Body of pancreas (tissue), 4 donors: Measurements from ENCODE around the gene PLP1. TPM values are rescaled to one million over a fixed set of nuclear protein-coding genes. Genes with fewer than 3 reads are reported as not detected.

Experiments used
- ATAC-seq: fragments of 150-250 bp; one replicate; pipeline ENCODE4 v1.9.1; 2016
- DNase-seq, 4 donors: peaks; one replicate each; pipeline ENCODE4 v3.0.0-alpha.2; 2019
- H3K27ac ChIP-seq, 4 donors: fragments of 200-600 bp; sonication (generic); 1 replicate in 3 of 4; 2 replicates in 1 of 4; pipeline versions ENCODE4 v1.5.1 to v1.6.1; 2016 to 2019; ENCODE audit warnings: mild to moderate bottlenecking in 1 of 4, mixed read lengths in 1 of 4, moderate library complexity in 1 of 4
- H3K27me3 ChIP-seq, 2 donors: fragments of 200-600 bp; sonication (generic); one replicate each; pipeline ENCODE4 v1.6.0; 2016; ENCODE audit warnings: mild to moderate bottlenecking in 1 of 2
- H3K36me3 ChIP-seq, 2 donors: fragments of 200-600 bp; sonication (generic); replicated peaks in 1 of 2; 2 replicates each; pipeline ENCODE4 v1.5.1; 2016; ENCODE audit warnings: low read depth in 2 of 2; ENCODE audit not compliant: insufficient read depth in 1 of 2
- H3K4me1 ChIP-seq: fragments of 200-600 bp; sonication (generic); one replicate; pipeline ENCODE4 v1.6.0; 2016
- H3K4me3 ChIP-seq, 2 donors: fragments of 200-600 bp; sonication (generic); 1 replicate in 1 of 2; 2 replicates in 1 of 2; pipeline ENCODE4 v1.5.1; 2016 to 2019
- H3K9me3 ChIP-seq, 3 donors: fragments of 200-600 bp; sonication (generic); 1 replicate in 2 of 3; 2 replicates in 1 of 3; pipeline ENCODE4 v1.5.1; 2016
- CTCF ChIP-seq, 7 experiments: fragments of 450-650 bp in 4 of 7; fragments of 200-600 bp in 3 of 7; sonication (generic) in 3 of 7; IDR thresholded peaks; one replicate each; pipeline ENCODE4 v1.5.1; 2016 to 2019; ENCODE audit warnings: antibody characterized with exemption in 7 of 7
- POLR2A ChIP-seq, 3 donors: fragments of 450-650 bp; IDR thresholded peaks; one replicate each; pipeline ENCODE4 v1.6.1; 2016; ENCODE audit warnings: antibody characterized with exemption in 3 of 3, mild to moderate bottlenecking in 2 of 3
- WGBS, 2 donors: methylation state at CpG; one replicate each; pipeline ENCODE4 v1.1.5; 2017; 5-methylcytosine and 5-hydroxymethylcytosine counted together
- intact Hi-C: fragments of 100-400 bp; cut with DNase I; formaldehyde crosslinking; loops from one replicate; pipeline ENCODE4 v1.15.1; 2023
- total RNA-seq, 2 donors: library from RNA; depleted of rRNA; stranded (reverse); fragments of >200 nt; gene quantifications; one replicate each; pipeline ENCODE4 v1.1.0, GENCODE V29; 2016

Gene PLP1
- total RNA-seq, 2 donors from 2014 or later = 0.78 to 2.0 TPM

- H3K9me3 ChIP-seq = no peaks in the 10 kb centered on the region
- intact Hi-C loops = no loop called here
- no peak for TF ChIP-seq CTCF (IDR thresholded peaks at IDR 0.05)
- no peak for TF ChIP-seq POLR2A (IDR thresholded peaks at IDR 0.05)
- H3K27me3 ChIP-seq = no peaks in the 10 kb centered on the region
- ATAC-seq = no peak
- H3K4me3 ChIP-seq = no peak overlapping the region
- H3K4me1 ChIP-seq = no peaks in the 10 kb centered on the region
- H3K27ac ChIP-seq = no peak overlapping the region
- H3K36me3 ChIP-seq = no peaks in the 10 kb centered on the region
- DNase-seq = no peak
- 68 to 80% methylated on average over 5 of the region's 6 CpGs for WGBS, 2 donors
These were observed 16.4 kb downstream of the PLP1 start for GRCh38 chrX:103792916-103793544.

- 47 to 73% methylated on average over 2 of the region's 2 CpGs for WGBS, 2 donors
- DNase-seq = no peak
- intact Hi-C loops = no loop called here
These were observed 16.9 kb downstream of the PLP1 start for GRCh38 chrX:103793545-103793940.

GRCh38 chrX:103794119-103794518 lies 17.5 kb downstream of the PLP1 start:
- Histone ChIP-seq H3K27me3 (no peaks in the 10 kb centered on the region), H3K4me1 (no peaks in the 10 kb centered on the region), H3K9me3 (no peaks in the 10 kb centered on the region), H3K36me3 (no peaks in the 10 kb centered on the region), H3K4me3 (no peak overlapping the region), H3K27ac (no peak overlapping the region)
- ATAC-seq (no peak), DNase-seq (no peak)
- 74 to 83% methylated on average over 1 to 4 of the region's 4 CpGs for WGBS, 2 donors
- TF ChIP-seq CTCF (IDR thresholded peaks at IDR 0.05) = no peak
- no peak for TF ChIP-seq POLR2A (IDR thresholded peaks at IDR 0.05)
- intact Hi-C loops = no loop called here

More at GRCh38 chrX:103793545-103793940, 16.9 kb downstream of the PLP1 start:
- Histone ChIP-seq H3K27me3 (no peaks in the 10 kb centered on the region), H3K4me3 (no peak overlapping the region), H3K9me3 (no peaks in the 10 kb centered on the region), H3K4me1 (no peaks in the 10 kb centered on the region), H3K27ac (no peak overlapping the region), H3K36me3 (no peaks in the 10 kb centered on the region)
- TF ChIP-seq POLR2A (IDR thresholded peaks at IDR 0.05) (no peak), CTCF (IDR thresholded peaks at IDR 0.05) (no peak)
- ATAC-seq = no peak

GRCh38 chrX:103797691-103798090 lies 21.1 kb downstream of the PLP1 start:
- WGBS, 2 donors = 88 to 100% methylated on average over 2 of the region's 2 CpGs
- ATAC-seq = no peak
- DNase-seq = no peak
- H3K27me3 ChIP-seq = no peaks in the 10 kb centered on the region
- no peak overlapping the region for H3K27ac ChIP-seq
- no peaks in the 10 kb centered on the region for H3K9me3 ChIP-seq
- H3K4me1 ChIP-seq = no peaks in the 10 kb centered on the region
- TF ChIP-seq POLR2A (IDR thresholded peaks at IDR 0.05) (no peak), CTCF (IDR thresholded peaks at IDR 0.05) (no peak)
- intact Hi-C loops = no loop called here
- no peaks in the 10 kb centered on the region for H3K36me3 ChIP-seq
- no peak overlapping the region for H3K4me3 ChIP-seq

GRCh38 chrX:103800318-103800717 lies 23.7 kb downstream of the PLP1 start:
- intact Hi-C loops = no loop called here
- H3K4me3 ChIP-seq = no peak overlapping the region
- 78 to 83% methylated on average over 2 of the region's 2 CpGs for WGBS, 2 donors
- no peaks in the 10 kb centered on the region for H3K36me3 ChIP-seq
- H3K27ac ChIP-seq = no peak overlapping the region
- no peaks in the 10 kb centered on the region for H3K4me1 ChIP-seq
- TF ChIP-seq POLR2A (IDR thresholded peaks at IDR 0.05) (no peak), CTCF (IDR thresholded peaks at IDR 0.05) (no peak)
- DNase-seq (no peak), ATAC-seq (no peak)
- no peaks in the 10 kb centered on the region for H3K27me3 ChIP-seq
- no peaks in the 10 kb centered on the region for H3K9me3 ChIP-seq
